H9 (cell line): ENCODE data around the gene EPHB3. TPM values are rescaled to one million over a fixed set of nuclear protein-coding genes. Genes with fewer than 3 reads are reported as not detected.

Source experiments
- DNase-seq: peaks from one replicate; pipeline ENCODE4 v3.0.0-alpha.2; 2017
- H2AFZ ChIP-seq: one replicate; pipeline ENCODE4 v1.6.1; 2013; ENCODE audit warnings: mild to moderate bottlenecking, low read length, control low read depth, moderate library complexity
- H2AK5ac ChIP-seq: 2 replicates; pipeline ENCODE4 v1.6.1; 2013; ENCODE audit warnings: low read length, control low read depth, mixed read lengths; ENCODE audit not compliant: insufficient read length
- H2BK120ac ChIP-seq: one replicate; pipeline ENCODE4 v1.6.1; 2013; ENCODE audit warnings: low read depth, mild to moderate bottlenecking, low read length, control low read depth, inconsistent platforms; ENCODE audit not compliant: poor library complexity, severe bottlenecking
- H2BK12ac ChIP-seq: 2 replicates; pipeline ENCODE4 v1.6.1; 2013; ENCODE audit warnings: low read length, control low read depth, mixed read lengths, low read depth; ENCODE audit not compliant: insufficient read length
- H2BK15ac ChIP-seq: 2 replicates; pipeline ENCODE4 v1.6.1; 2013; ENCODE audit warnings: low read depth, low read length, control low read depth
- H2BK20ac ChIP-seq: one replicate; pipeline ENCODE4 v1.6.1; 2013; ENCODE audit warnings: low read depth, mild to moderate bottlenecking, low read length, control low read depth, inconsistent platforms; ENCODE audit not compliant: poor library complexity, severe bottlenecking
- H2BK5ac ChIP-seq: 2 replicates; pipeline ENCODE4 v1.6.1; 2013; ENCODE audit warnings: low read length, control low read depth, mixed read lengths; ENCODE audit not compliant: insufficient read length
- H3K14ac ChIP-seq: 2 replicates; pipeline ENCODE4 v1.6.1; 2013; ENCODE audit warnings: low read length, control low read depth; ENCODE audit not compliant: insufficient read depth
- H3K18ac ChIP-seq: 2 replicates; pipeline ENCODE4 v1.6.1; 2013; ENCODE audit warnings: low read depth, mild to moderate bottlenecking, mixed read lengths, low read length, control low read depth; ENCODE audit not compliant: insufficient read length
- H3K23ac ChIP-seq: 2 replicates; pipeline ENCODE4 v1.6.1; 2013; ENCODE audit warnings: low read length, control low read depth, mixed read lengths, low read depth; ENCODE audit not compliant: insufficient read length
- H3K23me2 ChIP-seq: 2 replicates; pipeline ENCODE4 v1.6.1; 2013; ENCODE audit warnings: low read depth, mild to moderate bottlenecking, mixed read lengths, low read length, control low read depth; ENCODE audit not compliant: insufficient read length, poor library complexity, severe bottlenecking
- H3K27ac ChIP-seq: 2 replicates; pipeline ENCODE4 v1.5.1; 2013; ENCODE audit warnings: low read length, control low read depth, mixed read lengths, low read depth; ENCODE audit not compliant: insufficient read length
- H3K27me3 ChIP-seq: 2 replicates; pipeline ENCODE4 v1.6.1; 2013; ENCODE audit warnings: low read length, control low read depth, inconsistent platforms; ENCODE audit not compliant: insufficient read depth
- H3K4ac ChIP-seq: 2 replicates; pipeline ENCODE4 v1.6.1; 2013; ENCODE audit warnings: low read depth, mild to moderate bottlenecking, control low read depth, inconsistent platforms, low read length, moderate library complexity
- H3K4me1 ChIP-seq: 2 replicates; pipeline ENCODE4 v1.6.1; 2013; ENCODE audit warnings: low read length, control low read depth, inconsistent platforms; ENCODE audit not compliant: insufficient read depth
- H3K4me2 ChIP-seq: 2 replicates; pipeline ENCODE4 v1.6.1; 2013; ENCODE audit warnings: low read length, control low read depth, mixed read lengths; ENCODE audit not compliant: insufficient read length, insufficient read depth
- H3K56ac ChIP-seq: 2 replicates; pipeline ENCODE4 v1.6.1; 2013; ENCODE audit warnings: low read depth, mild to moderate bottlenecking, mixed read lengths, low read length, control low read depth; ENCODE audit not compliant: insufficient read length
- H3K79me1 ChIP-seq: 2 replicates; pipeline ENCODE4 v1.6.1; 2013; ENCODE audit warnings: low read depth, mild to moderate bottlenecking, moderate library complexity, low read length, control low read depth, inconsistent platforms; ENCODE audit not compliant: insufficient read depth, poor library complexity, severe bottlenecking
- H3K79me2 ChIP-seq: 2 replicates; pipeline ENCODE4 v1.6.1; 2013; ENCODE audit warnings: low read length, control low read depth, inconsistent platforms; ENCODE audit not compliant: insufficient read depth
- H3K9ac ChIP-seq: 2 replicates; pipeline ENCODE4 v1.6.1; 2013; ENCODE audit warnings: low read length, control low read depth, mixed read lengths; ENCODE audit not compliant: insufficient read length; ENCODE audit errors: extremely low read depth
- H3K9me3 ChIP-seq: one replicate; pipeline ENCODE4 v1.6.1; 2013; ENCODE audit warnings: low read depth, low read length, inconsistent platforms; ENCODE audit not compliant: control insufficient read depth
- H3T11ph ChIP-seq: one replicate; pipeline ENCODE4 v1.6.1; 2013; ENCODE audit warnings: mild to moderate bottlenecking, low read length, control low read depth, inconsistent platforms
- H4K20me1 ChIP-seq: one replicate; pipeline ENCODE4 v1.6.1; 2013; ENCODE audit not compliant: control insufficient read depth, insufficient read length, insufficient read depth
- H4K5ac ChIP-seq: 2 replicates; pipeline ENCODE4 v1.6.1; 2013; ENCODE audit warnings: low read depth, mild to moderate bottlenecking, mixed read lengths, low read length, control low read depth; ENCODE audit not compliant: insufficient read length
- H4K8ac ChIP-seq: replicated peaks from 2 replicates; pipeline ENCODE4 v1.6.1; 2013; ENCODE audit warnings: low read length, control low read depth, mixed read lengths, low read depth; ENCODE audit not compliant: insufficient read length
- H4K91ac ChIP-seq: 2 replicates; pipeline ENCODE4 v1.6.1; 2013; ENCODE audit warnings: low read depth, mild to moderate bottlenecking, moderate library complexity, mixed read lengths, low read length, control low read depth; ENCODE audit not compliant: insufficient read length
- H3K27ac Mint-ChIP-seq, 3 experiments: 2 replicates in 2 of 3; 3 replicates in 1 of 3; pipeline ENCODE4 v1.8.0; 2020 to 2021; ENCODE audit warnings: mixed read lengths in 3 of 3, mild to moderate bottlenecking in 1 of 3, moderate library complexity in 1 of 3
- H3K27me3 Mint-ChIP-seq: 2 replicates; pipeline ENCODE4 v1.8.0; 2021; ENCODE audit warnings: low read depth, mild to moderate bottlenecking, moderate library complexity, mixed read lengths
- H3K36me3 Mint-ChIP-seq, 3 experiments: 2 replicates in 2 of 3; 3 replicates in 1 of 3; pipeline ENCODE4 v1.8.0; 2020 to 2021; ENCODE audit warnings: low read depth in 3 of 3, mixed read lengths in 3 of 3; ENCODE audit not compliant: insufficient read depth in 1 of 3
- H3K4me1 Mint-ChIP-seq, 2 experiments: 2 replicates each; pipeline ENCODE4 v1.8.0; 2020; ENCODE audit warnings: mixed read lengths in 2 of 2
- H3K4me3 Mint-ChIP-seq, 2 experiments: 2 replicates in 1 of 2; 3 replicates in 1 of 2; pipeline ENCODE4 v1.8.0; 2020 to 2021; ENCODE audit warnings: mild to moderate bottlenecking in 2 of 2, mixed read lengths in 2 of 2, moderate library complexity in 1 of 2
- H3K9me3 Mint-ChIP-seq, 2 experiments: 2 replicates in 1 of 2; 3 replicates in 1 of 2; pipeline ENCODE4 v1.8.0; 2020; ENCODE audit warnings: mild to moderate bottlenecking in 2 of 2, mixed read lengths in 2 of 2, moderate library complexity in 1 of 2
- CTCF ChIP-seq: fragments of 200-600 bp; sonication (generic); conservative IDR thresholded peaks from 3 replicates; pipeline ENCODE4 v1.8.0; 2021; ENCODE audit warnings: antibody characterized with exemption, mild to moderate bottlenecking
- WGBS: extraction: QIAGEN DNeasy Blood & Tissue Kit; methylation state at CpG from one replicate; pipeline ENCODE4 v1.1.7; 2013; ENCODE audit warnings: missing lambda C conversion rate, low lambda C conversion rate, mixed read lengths; ENCODE audit not compliant: insufficient read length; ENCODE audit errors: extremely low coverage; 5-methylcytosine and 5-hydroxymethylcytosine counted together
- total RNA-seq: library from RNA; stranded (reverse); gene quantifications from 2 replicates; pipeline ENCODE4 v1.2.1, GENCODE V29; 2021

Gene EPHB3
- total RNA-seq, 1 experiment from 2014 or later, result 1.0 TPM

GRCh38 chr3:184553385-184553784 is 8.2 kb upstream of the EPHB3 start:
- no CpG with 5 or more reads among the region's 4 CpGs for WGBS
- H3K56ac ChIP-seq, result no peak overlapping the region
- H3K4me2 ChIP-seq, result no peak overlapping the region
- no peak overlapping the region for H3K14ac ChIP-seq
- H2BK15ac ChIP-seq, result no peak overlapping the region
- no peaks in the 10 kb centered on the region for H3K79me1 ChIP-seq
- H4K91ac ChIP-seq, result no peak overlapping the region
- H4K5ac ChIP-seq, result no peak overlapping the region
- no peaks in the 10 kb centered on the region for H3K79me2 ChIP-seq
- DNase-seq, result no peak
- H2AFZ ChIP-seq, result no peak overlapping the region
- H3K4ac ChIP-seq, result no peak overlapping the region
- peaks cover 61% of the 10 kb centered on the region for H3K27me3 Mint-ChIP-seq
- TF ChIP-seq CTCF, result no peak
- H2AK5ac ChIP-seq, result no peak overlapping the region
- no peak overlapping the region for H3K9ac ChIP-seq
- H3K23ac ChIP-seq, result no peak overlapping the region
- H4K20me1 ChIP-seq, result no peaks in the 10 kb centered on the region
- peaks cover 3% of the 10 kb centered on the region; the same call in 1 of the 2 replicates for H3K27me3 ChIP-seq
- H3K9me3 Mint-ChIP-seq, result no peaks in the 10 kb centered on the region
- H3K23me2 ChIP-seq, result no peaks in the 10 kb centered on the region
- no peak overlapping the region for H3K27ac ChIP-seq
- H3T11ph ChIP-seq, result no peak overlapping the region
- H4K8ac ChIP-seq, result no peak overlapping the region
- H3K9me3 ChIP-seq, result no peaks in the 10 kb centered on the region
- H2BK12ac ChIP-seq, result no peak overlapping the region
- no peak overlapping the region for H3K18ac ChIP-seq
- peaks cover 18 to 22% of the 10 kb centered on the region in 2 experiments for H3K4me1 Mint-ChIP-seq
- no peak overlapping the region for H2BK20ac ChIP-seq
- H3K36me3 Mint-ChIP-seq, result no peaks in the 10 kb centered on the region
- H3K4me3 Mint-ChIP-seq, result no peak overlapping the region
- no peak overlapping the region for H3K27ac Mint-ChIP-seq
- no peaks in the 10 kb centered on the region; the same call in 1 of the 2 replicates for H3K4me1 ChIP-seq
- no peak overlapping the region for H2BK5ac ChIP-seq
- no peak overlapping the region for H2BK120ac ChIP-seq
